Omental fat pad (tissue), 4 donors: ENCODE data around the gene FMN2. TPM values are rescaled to one million over a fixed set of nuclear protein-coding genes. Genes with fewer than 3 reads are reported as not detected.

Experiments used
- ATAC-seq: fragments of 150-250 bp; one replicate; pipeline ENCODE4 v1.9.1; 2016; ENCODE audit warnings: mild to moderate bottlenecking, moderate library complexity; ENCODE audit not compliant: low FRiP score
- DNase-seq: peaks from one replicate; pipeline ENCODE4 v3.0.0-alpha.2; 2019; ENCODE audit warnings: low spot score
- CTCF ChIP-seq, 3 donors: fragments of 450-650 bp; IDR thresholded peaks; one replicate each; pipeline ENCODE4 v1.5.1; 2016 to 2017; ENCODE audit warnings: antibody characterized with exemption in 3 of 3, mild to moderate bottlenecking in 3 of 3, moderate library complexity in 2 of 3
- total RNA-seq, 4 donors: library from RNA; depleted of rRNA; stranded (reverse); fragments of >200 nt; gene quantifications; one replicate each; pipeline ENCODE4 v1.1.0, GENCODE V29; 2016

FMN2 gene
- total RNA-seq: 1 to 10 TPM; 1.2 to 4.3 (median 2.8) TPM

- peak; percentile 49 for ATAC-seq
- no peak for TF ChIP-seq CTCF (IDR thresholded peaks at IDR 0.05)
- no peak for DNase-seq
These were observed at the start of gene FMN2 for GRCh38 chr1:240091614-240092300. FMN2 (plus strand) TSS chr1:240091883; CDS start chr1:240092110, 227 bp downstream.

GRCh38 chr1:240044620-240045019 is 47.1 kb upstream of the FMN2 start:
- DNase-seq (no peak), ATAC-seq (no peak)
- TF ChIP-seq CTCF (IDR thresholded peaks at IDR 0.05): no peak

- no peak for TF ChIP-seq CTCF (IDR thresholded peaks at IDR 0.05)
- DNase-seq: no peak
- ATAC-seq: no peak
These were observed 45.7 kb upstream of the FMN2 start for GRCh38 chr1:240046000-240046399.

GRCh38 chr1:240054109-240054701 is 37.5 kb upstream of the FMN2 start:
- no peak for TF ChIP-seq CTCF (IDR thresholded peaks at IDR 0.05)
- ATAC-seq: no peak

GRCh38 chr1:240055936-240056335 is 35.7 kb upstream of the FMN2 start:
- DNase-seq (no peak), ATAC-seq (no peak)
- TF ChIP-seq CTCF (IDR thresholded peaks at IDR 0.05): no peak

More at GRCh38 chr1:240054109-240054701, 37.5 kb upstream of the FMN2 start:
- no peak for DNase-seq

GRCh38 chr1:240056350-240056749 is 35.3 kb upstream of the FMN2 start:
- DNase-seq (no peak), ATAC-seq (no peak)
- no peak for TF ChIP-seq CTCF (IDR thresholded peaks at IDR 0.05)

- TF ChIP-seq CTCF (IDR thresholded peaks at IDR 0.05): no peak
- DNase-seq (no peak), ATAC-seq (no peak)
These were observed 33.6 kb upstream of the FMN2 start for GRCh38 chr1:240058049-240058448.
